ENCODE measurements around the gene PGAP6. TPM values are rescaled to one million over a fixed set of nuclear protein-coding genes. Genes with fewer than 3 reads are reported as not detected.

The PGAP6 gene
- total and polyA plus RNA-seq, 2 of the 13 experiments (the other 11 are each of a cell fraction or from before 2014, with no cell fraction given), result 52.7 to 136 TPM

- TF ChIP-seq NR2F6 (IDR thresholded peaks at IDR 0.05) (no peak), NR2F6 (CRISPR knock-in tag; IDR thresholded peaks at IDR 0.05) (0 out of 2 replicates have a peak, but pooled peaks have one; percentile 24), SNAPC4 (CRISPR knock-in tag; IDR thresholded peaks at IDR 0.05) (0 out of 2 replicates have a peak, but pooled peaks have one; percentile 58), ZNF18 (CRISPR knock-in tag; IDR thresholded peaks at IDR 0.05; ENCODE audit: insufficient replicate concordance) (peak; percentile 53), NR2C2 (CRISPR knock-in tag; IDR thresholded peaks at IDR 0.05; ENCODE audit: borderline replicate concordance) (no peak), ZNF337 (CRISPR knock-in tag; IDR thresholded peaks at IDR 0.05; ENCODE audit: borderline replicate concordance, low read depth) (peak; percentile 29; the same call in 1 of the 2 replicates), AKNA (CRISPR knock-in tag; IDR thresholded peaks at IDR 0.05; ENCODE audit: borderline replicate concordance) (no peak), ZNF646 (CRISPR knock-in tag; IDR thresholded peaks at IDR 0.05) (no peak), BCL6 (CRISPR knock-in tag; IDR thresholded peaks at IDR 0.05) (0 out of 2 replicates have a peak, but pooled peaks have one; percentile 49), ZNF317 (CRISPR knock-in tag; IDR thresholded peaks at IDR 0.05) (peak; percentile 64; the same call in 1 of the 2 replicates)
These were observed 43.4 kb upstream of the PGAP6 start, which contains the start of gene RAB11FIP3 (continued) for GRCh38 chr16:425082-425718.
